ENCODE measurements around the gene SLIT3.

Gene SLIT3

DNA sequence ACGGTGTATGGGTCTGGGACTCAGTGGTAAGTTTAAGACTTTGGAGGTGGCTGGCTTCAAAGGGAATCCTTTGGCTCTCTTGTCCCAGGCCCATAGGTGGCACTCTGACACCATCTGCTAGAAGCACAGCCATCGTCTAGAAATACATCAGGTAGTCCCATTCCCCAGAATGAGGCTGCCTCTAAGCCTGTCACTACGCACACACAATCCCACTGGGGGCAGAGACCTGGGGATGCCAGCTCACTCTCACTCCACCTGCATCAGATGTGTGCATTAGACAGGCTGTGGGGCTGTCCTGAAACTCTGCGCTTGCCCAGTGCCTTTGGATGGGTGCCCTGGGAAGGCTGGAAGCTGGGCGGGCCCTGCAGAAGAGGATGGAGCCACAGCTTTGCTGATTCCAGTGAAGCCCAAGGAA lies 594.3 kb downstream of the SLIT3 start:
- DNase-seq (ENCODE audit: low read depth in 3 of 3), result peak in 1 of 3 experiments; percentile 28

DNA sequence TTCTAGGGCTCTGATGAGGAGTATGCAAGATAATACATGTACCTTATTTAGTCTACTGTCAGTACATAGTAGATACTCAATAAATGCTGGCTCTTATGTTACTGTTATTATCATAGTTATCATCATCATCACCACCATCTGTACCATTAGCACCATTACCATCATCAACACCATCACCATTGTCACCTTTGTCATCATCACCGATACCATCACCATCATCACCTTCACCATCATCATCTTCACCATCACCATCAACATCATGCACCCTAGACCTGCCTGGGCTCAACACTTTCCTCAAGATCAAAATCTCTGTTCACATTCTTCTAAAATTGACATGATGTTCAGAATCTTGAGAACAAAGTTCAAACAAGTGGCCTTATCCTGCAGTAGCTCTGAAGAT lies 595.6 kb downstream of the SLIT3 start:
- no peak for DNase-seq (ENCODE audit: low read depth in 3 of 3)

DNA sequence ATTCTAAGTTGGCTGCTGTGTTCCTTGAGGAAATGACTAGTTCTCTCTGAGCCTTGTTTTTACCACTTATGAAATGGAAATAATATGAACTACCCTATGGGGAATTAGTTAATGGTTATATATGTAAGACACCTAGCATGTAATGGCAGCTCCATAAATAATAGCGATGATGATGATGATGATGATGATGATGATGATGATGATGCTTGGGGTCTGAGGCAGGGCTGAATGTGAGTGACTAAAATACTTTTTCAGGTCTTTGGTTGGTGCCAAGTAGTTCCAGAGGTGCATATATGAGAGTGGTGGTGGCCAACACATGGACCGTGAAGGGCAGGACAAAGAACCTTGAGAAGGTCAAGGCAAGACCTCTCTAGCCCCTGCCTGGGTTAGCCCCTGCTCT lies 598.4 kb downstream of the SLIT3 start:
- no peak for DNase-seq (ENCODE audit: low read depth in 3 of 3)

DNA sequence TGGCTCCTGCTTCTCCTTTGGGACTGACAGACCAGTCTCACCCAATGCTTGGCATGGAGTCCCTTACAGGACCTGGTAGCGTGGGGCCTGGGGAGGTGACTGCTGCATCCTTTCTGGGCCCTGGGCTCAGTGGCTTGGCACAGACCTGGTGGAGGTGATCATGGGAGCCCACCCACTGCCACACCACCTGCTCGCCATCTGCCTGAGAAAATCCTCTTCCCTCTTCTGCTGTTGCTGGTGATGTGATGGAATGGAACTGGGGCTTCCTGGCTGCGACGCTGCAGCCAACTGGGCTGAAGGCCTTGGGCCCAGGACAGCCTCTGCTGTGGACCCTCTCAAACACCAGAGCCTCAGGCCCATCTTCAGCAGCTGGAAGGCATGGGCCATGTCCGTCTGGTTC lies 599.3 kb downstream of the SLIT3 start:
- DNase-seq (ENCODE audit: low read depth in 3 of 3), result no peak

DNA sequence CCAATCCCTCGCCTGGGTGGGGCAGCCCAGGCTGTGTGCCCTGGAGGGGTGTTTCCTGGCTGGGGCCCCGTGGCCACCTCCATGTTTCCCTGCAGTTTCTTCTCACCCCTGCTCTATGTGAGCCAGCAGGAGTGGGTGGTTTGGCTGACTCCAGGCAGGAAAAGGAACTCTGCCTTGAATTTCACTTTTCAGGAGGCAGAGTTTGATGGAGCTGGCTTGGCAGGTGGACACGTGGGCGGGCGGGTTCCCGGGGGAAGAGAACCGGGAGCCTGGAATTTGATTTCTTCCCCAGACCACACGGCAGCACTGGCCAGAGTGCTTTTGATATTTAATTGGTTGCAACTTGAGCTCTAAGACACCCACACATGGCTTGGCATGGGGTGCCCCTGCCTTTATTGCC lies 601.9 kb downstream of the SLIT3 start:
- DNase-seq (ENCODE audit: low read depth in 3 of 3), result no peak

DNA sequence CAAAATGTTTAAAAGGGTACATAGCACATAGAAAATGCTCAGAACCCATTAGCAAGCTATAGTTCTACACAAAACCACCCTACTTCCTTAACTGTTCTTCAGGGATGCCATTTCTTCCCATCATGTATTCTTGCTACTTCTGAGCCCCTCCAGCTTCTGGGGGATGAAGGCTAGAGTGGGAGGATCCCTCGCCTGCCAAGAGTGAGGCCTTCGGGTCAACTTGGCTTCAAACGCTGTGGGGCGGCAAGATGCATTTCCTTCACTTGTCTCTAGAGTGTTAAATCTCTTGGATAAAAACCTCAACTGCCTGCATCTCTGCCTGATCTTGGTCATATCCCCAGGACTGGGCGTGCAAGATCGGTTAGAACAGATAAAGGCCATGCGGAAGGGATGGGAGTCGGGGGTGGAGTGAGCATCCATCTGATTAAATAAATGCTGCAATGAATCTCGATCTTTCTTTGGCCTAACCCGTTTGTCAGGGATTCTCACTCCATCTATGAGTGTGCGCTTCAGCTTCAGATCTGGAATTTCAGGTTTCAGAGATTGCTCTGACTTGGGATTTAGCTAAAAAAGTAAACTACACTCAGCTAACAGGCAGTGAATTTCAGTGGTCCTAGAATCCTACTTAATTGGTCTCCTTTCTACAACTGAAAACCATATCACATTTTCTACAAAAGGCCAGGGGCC lies 603.8 kb downstream of the SLIT3 start:
- DNase-seq (ENCODE audit: low read depth in 3 of 3), result no peak

DNA sequence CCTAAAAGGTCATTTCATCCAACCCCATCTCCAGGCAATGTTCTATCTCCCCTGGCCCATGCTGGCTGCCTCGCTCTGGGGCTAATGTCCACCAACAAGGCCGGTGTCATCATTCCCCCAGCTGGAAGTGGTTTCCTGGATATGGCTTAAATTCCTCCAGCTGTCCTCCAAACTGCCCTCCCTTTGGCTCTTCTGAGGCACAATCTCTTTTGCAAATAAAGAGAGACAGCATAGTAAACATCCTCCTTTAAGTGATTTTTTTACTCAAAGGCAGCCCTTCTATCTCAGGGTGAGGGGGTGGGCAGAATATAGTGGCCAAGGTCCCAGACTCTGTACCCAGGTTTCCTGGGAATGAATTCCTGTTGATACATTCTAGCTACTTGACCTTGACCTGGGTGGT lies 604.3 kb downstream of the SLIT3 start:
- no peak for DNase-seq (ENCODE audit: low read depth in 3 of 3)

DNA sequence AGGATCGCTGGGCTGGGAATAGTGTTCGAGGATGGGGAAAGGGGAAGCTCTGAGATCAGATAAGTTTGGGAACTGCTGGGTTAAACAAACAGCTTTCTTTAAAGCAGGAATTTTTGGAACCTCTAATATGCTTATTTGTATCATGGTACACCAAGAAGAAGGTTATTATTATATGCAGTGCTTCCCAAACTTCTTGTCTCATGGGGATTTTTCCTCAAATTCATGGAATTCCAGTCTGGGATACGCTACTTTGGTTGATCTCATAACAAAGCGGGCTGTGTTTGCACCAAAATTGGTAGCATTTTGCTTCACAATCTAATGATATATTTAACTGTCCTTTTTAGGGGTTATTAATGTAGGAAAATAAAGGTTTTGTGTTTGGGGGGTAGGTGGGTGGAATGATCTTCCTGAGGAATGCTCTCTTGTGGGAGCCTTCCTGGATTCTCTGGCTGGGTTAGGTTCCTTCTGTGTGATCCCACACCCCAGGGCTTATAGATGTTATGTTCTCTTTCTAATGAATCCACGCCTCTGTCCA lies 605.6 kb downstream of the SLIT3 start:
- DNase-seq (ENCODE audit: low read depth in 3 of 3), result no peak

DNA sequence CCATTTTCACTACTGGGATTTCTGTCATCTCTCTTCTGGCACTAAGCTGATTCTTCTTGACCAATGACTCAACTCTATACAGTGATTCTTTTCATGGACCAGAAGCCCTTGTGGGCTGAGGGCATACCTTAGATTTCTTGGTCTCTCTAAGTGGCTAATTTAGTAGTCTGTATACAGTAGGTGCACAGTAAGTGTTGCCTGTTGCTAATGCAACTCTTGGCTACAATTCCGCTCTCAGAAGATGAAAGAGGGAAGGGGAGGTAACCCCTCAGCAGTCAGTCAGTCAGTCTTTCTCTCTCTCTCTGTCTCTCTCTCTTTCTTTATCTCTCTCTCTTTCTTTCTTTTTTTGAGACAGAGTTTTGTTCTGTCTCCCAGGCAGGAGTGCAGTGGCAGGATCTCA lies 606.6 kb downstream of the SLIT3 start:
- no peak for DNase-seq (ENCODE audit: low read depth in 3 of 3)

DNA sequence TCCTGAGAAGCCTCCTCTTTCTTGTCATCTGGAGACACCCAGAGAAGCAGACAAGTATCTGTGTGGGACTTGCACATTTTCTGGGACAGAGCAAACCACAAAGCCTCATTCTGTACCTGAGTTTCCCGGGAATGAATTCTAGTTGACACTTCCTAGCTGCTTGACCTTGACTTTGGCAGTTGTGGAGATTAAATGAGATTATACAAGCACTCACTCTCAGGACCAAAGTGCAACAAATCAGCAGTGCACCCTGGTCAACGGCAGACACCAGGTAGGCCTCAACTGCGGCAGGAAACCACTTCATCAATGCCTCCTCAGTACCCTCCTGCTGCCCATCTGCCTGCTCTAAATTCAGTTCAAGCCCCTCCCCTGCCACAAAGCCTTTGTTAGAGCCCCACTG lies 607.1 kb downstream of the SLIT3 start:
- no peak for DNase-seq (ENCODE audit: low read depth in 3 of 3)

DNA sequence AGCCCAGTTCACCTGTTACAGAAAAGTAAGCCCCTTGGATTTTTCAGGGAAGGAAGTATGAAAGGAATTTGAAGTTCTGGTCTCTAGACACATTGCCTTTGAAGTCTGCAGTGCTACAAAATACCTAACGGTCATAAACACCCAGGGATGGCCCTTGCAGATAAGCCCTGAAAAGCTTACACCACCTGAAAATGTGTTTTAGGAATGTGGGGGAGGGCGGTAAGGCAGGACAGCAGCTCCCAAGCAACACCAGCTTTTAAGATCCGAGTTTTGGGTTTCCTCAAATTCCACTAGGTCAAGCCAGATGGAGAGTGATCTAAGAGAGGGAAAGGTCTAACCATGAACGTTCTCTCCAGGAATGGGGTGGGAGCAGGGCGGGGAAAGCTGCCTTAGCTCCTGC lies 607.6 kb downstream of the SLIT3 start:
- DNase-seq (ENCODE audit: low read depth in 3 of 3), result no peak

DNA sequence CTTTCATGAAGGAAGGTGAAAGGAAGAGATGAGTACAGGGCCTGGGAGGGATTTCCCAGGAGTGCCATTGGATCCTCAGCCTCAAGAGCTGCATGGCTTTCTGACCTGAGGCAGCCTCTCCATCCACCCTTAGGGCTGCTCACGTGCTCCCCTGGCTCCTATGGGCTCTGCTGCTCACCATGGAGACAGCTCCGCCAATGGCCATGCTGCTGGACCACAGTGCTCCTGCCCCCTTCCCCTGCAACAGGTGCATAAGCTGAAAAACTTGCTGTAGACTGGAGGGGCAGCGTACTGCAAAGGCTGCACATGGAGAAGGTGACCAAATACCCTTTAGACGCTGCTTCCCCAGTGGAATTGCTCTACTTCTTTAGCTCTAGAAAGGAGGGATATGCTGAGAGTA lies 609.0 kb downstream of the SLIT3 start:
- no peak for DNase-seq (ENCODE audit: low read depth in 3 of 3)

DNA sequence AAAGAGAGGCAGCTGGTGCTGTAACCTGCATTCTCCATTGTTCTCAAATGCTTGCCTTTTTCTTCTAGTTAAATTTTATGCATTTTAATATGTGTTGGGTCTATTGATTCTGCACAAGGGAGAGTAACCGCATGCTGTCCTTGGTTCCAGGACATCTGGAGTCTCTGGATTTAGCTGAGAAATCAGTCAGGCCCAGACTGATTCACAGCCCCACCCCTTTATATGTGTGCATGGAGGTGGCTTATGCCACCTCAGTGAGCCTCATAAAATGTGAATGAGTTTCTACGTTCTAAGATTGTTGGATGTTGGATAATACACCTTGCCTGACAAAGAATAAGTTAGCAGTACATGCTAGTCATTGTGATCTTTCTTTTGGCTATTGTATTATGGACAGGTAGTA lies 611.7 kb downstream of the SLIT3 start:
- no peak for DNase-seq (ENCODE audit: low read depth in 3 of 3)

DNA sequence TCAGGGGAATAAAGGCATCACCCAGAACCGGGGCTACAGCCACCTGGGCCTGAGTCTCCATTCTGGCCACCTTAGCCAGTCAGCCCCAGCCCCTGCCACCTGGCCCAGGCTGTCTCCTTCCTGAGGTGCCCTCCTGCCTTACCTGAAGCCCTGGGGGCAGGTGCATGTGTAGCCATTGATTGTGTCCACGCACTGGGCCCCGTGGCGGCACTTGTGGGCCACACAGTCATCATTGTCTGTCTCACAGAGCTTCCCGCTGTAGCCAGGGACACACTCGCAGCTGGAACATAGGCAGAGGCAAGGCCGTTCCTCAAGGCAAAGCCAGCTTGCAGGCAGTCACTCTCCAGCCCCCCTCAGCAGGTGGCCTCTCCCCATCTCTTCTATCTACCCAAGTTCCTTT lies 614.1 kb downstream of the SLIT3 start:
- no peak for DNase-seq (ENCODE audit: low read depth in 3 of 3)

DNA sequence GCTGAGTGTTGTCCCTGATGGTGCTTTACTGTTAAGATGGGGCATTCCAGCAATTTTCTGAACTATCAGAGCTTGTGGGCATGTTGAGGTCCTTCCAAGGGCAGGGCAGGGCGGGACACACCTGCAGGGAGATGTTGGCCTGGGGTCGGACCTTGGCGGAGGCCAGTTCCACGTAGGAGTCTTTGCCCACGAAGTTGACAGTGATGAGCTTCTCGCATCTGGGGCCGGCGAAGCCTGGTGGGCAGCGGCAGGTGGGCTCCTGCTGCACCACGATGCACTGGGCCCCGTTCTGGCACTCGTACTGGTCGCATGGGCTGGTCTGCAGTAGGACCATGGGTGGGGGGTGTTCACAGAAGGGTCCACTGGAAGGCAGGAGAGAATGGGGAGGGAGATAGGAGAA lies 615.4 kb downstream of the SLIT3 start:
- DNase-seq (ENCODE audit: low read depth in 3 of 3), result no peak

DNA sequence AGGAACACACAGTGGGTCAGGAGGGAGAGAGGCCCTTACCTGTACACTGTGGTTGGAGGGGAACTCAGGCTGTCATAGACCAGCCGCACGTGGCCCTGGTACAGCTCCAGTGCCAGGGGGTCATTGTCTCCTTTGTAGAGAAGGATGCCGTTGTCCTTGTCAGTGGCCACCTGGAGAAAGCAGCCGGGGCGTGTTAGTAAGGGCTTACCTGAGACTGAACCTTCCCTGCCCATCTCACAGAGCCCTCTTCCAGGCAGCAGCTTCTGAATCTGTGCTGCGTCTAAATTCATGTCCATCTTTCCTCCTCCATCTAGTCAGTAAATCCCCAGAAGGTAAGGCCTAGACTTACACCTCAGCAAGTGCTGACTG lies 617.0 kb downstream of the SLIT3 start:
- DNase-seq (ENCODE audit: low read depth in 3 of 3), result no peak

DNA sequence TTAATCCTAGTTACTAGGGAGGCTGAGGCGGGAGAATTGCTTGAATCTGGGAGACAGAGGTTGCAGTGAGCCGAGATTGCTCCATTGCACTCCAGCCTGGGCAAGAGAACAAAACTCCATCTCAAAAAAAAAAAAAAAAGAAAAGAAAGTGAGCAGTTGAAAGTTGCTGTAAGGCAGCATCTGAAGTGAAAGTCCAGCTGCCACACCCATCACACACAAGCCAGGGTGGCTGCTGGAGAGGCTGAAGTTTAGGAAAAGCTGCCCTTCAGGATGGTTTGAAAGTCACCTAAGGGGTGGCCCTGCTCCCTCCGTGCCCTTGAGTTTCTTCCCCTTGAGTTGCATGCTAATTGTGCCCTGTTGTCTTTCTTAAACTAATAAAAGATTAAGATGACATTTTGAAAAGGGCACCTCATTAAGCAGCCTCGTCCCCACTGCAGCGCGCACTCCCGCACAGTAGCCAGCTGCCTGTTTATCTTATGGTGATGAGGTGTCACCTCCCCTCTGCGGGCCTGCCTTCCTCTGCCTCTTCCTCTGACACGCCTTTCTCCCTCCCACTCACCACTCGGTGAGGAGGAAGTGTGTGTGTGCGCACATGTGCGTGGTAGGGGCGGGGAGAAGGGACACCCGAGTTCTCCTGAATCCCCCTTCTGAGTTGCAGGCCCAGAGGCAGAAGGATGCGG lies 617.6 kb downstream of the SLIT3 start:
- DNase-seq (ENCODE audit: low read depth in 3 of 3), result peak in 2 of 3 experiments; percentile 2 to 41

DNA sequence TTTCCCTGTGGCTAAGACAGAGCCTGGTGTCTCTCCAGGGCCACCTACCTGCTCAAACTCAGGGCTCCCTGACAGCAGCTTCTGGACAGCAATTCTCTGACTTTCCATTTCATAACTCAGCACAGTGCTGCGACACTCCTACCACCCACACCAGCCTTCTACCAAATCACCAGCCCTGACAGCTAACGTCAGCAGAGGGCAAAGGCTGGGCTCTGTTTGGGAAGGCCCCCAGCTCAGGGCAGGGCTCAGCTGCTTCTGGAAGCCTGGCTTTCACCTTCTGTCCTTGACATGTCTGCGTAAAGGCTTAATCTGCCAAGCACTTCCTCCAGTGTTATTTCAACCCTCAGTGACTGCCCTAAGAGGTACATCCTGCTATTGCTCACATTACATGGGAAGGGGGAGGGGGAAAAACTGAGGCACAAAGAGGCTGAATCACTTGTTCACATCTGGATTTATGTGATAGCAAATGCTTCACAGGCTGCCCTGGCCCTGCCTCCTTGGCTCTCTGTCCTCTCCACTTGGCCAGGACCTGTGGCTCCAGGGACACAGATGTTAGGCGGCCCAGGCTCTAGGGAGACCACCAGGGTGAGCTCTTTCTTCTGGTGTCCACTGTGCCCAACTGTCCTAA lies 619.3 kb downstream of the SLIT3 start:
- peak in 1 of 3 experiments; percentile 2 for DNase-seq (ENCODE audit: low read depth in 3 of 3)

DNA sequence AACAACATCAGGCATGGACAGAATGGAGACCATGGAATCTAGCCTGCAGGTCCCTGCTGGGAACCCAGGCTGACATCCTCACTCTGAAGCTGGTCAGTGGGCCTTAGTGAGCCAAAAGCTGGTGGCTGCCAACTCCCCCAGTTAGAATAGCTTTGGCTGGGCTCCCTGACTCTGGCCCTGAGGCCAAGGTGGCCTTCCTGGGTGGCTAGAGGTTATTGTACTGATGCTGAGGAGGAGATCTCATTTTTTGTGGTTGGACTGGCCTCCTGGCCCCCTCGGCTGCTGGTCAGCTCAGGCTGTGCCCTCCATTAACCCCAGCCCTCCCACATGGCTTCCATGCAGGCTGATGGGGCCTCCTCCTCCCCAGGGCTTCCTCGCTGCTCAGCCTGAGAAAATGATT lies 620.5 kb downstream of the SLIT3 start:
- DNase-seq (ENCODE audit: low read depth in 3 of 3), result no peak

DNA sequence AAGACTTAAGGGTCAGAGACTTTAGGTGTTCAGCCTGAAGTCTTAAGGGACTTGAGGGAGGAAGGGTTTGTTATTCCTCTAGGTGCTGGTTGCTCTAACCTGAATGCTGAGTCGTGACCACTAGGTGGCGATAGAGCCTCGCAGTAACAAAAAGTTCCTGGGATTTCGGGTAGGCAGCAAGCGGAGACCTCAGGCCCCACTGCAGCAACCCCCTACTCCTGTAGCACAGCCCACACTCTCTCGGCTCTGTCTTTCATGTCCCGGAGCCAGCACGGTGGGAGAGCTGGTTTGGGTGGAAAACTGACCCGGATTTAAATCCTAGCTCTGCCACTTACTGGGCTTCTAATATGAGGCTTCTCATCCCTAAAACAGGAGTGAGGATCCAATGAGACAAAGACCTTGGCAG lies 621.4 kb downstream of the SLIT3 start:
- DNase-seq (ENCODE audit: low read depth in 3 of 3), result peak; percentile 31 to 60 (median 34)

DNA sequence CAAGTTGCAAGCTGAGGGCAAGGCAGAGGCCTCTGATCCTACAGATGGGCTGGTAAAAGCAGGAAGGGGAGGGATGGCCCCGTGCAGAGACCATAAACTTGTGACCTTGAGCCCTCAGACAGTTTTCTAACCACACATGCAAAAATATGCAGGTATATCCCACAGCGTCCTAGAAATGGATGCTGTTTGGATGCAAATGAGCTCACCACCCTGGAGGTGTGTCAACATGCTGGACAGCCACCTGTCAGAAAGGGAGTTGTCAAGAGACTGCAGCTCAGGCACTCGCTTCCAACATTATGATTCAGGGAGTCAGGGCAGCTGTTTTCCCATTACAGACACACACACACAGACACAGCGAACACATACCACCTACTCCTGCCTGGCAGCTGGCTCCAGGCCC lies 624.4 kb downstream of the SLIT3 start:
- no peak for DNase-seq (ENCODE audit: low read depth in 3 of 3)

DNA sequence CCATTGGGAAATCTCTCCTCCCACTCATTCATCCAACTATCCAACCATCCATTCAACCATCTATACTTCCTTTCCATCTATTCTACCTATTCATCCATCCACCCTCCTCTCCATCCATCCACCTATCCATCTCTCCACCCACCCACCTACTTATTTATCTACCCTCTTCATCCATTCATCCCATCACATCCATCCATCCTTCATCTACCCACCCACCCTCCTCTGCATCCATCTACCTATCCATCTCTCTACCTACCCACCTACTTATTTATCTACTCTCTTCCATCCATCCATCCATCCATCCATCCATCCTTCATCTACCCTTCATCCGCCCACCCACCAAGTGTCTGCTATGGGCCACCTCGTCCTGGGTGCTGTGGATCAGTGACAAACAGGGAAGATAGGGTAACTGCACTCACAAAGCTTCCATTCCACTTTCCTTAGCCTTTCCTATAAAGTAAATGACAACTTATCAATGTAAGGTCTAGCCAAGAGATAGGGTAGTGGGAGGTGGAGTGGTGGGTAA lies 625.0 kb downstream of the SLIT3 start:
- DNase-seq (ENCODE audit: low read depth in 3 of 3), result no peak
